Thyroid gland (tissue), 4 donors: Measurements from ENCODE around the gene MANF. TPM values are rescaled to one million over a fixed set of nuclear protein-coding genes. Genes with fewer than 3 reads are reported as not detected.

Source experiments
- DNase-seq, 2 donors: peaks; one replicate each; pipeline ENCODE4 v3.0.0-alpha.2; 2019
- H3K27ac ChIP-seq, 3 donors: fragments of 200-600 bp; sonication (generic); 1 replicate in 2 of 3; 2 replicates in 1 of 3; pipeline ENCODE4 v1.5.1; 2016 to 2019; ENCODE audit warnings: mild to moderate bottlenecking in 1 of 3, moderate library complexity in 1 of 3
- H3K27me3 ChIP-seq: fragments of 200-600 bp; sonication (generic); one replicate; pipeline ENCODE4 v1.5.1; 2019
- H3K36me3 ChIP-seq, 2 donors: fragments of 200-600 bp; sonication (generic); one replicate each; pipeline ENCODE4 v1.5.1; 2016 to 2019
- H3K4me1 ChIP-seq, 2 donors: fragments of 200-600 bp; sonication (generic); one replicate each; pipeline ENCODE4 v1.5.1; 2017 to 2019
- H3K4me3 ChIP-seq, 3 donors: fragments of 200-600 bp; sonication (generic); replicated peaks in 1 of 3; 1 replicate in 2 of 3; 2 replicates in 1 of 3; pipeline ENCODE4 v1.5.1; 2016; ENCODE audit warnings: mild to moderate bottlenecking in 1 of 3
- H3K9me3 ChIP-seq: fragments of 200-600 bp; sonication (generic); one replicate; pipeline ENCODE4 v1.5.1; 2017
- POLR2A ChIP-seq, 2 donors: fragments of 450-650 bp; IDR thresholded peaks; one replicate each; pipeline ENCODE4 v1.6.1; 2017; ENCODE audit warnings: antibody characterized with exemption in 2 of 2, mild to moderate bottlenecking in 2 of 2, moderate library complexity in 1 of 2
- WGBS, 2 donors: methylation state at CpG; one replicate each; pipeline ENCODE4 v1.1.5; 2017; 5-methylcytosine and 5-hydroxymethylcytosine counted together
- intact Hi-C: fragments of 100-400 bp; cut with DNase I; formaldehyde crosslinking; loops from one replicate; pipeline ENCODE4 v1.15.1; 2023
- total RNA-seq, 4 donors: library from RNA; depleted of rRNA; stranded (reverse); fragments of >200 nt; gene quantifications; one replicate each; pipeline ENCODE4 v1.2.3, GENCODE V29; 2016
- TF ChIP-seq, protein P1 (sequence below), 6 experiments: fragments of 200-600 bp in 3 of 6; fragments of 450-650 bp in 3 of 6; sonication (generic) in 3 of 6; IDR thresholded peaks; one replicate each; pipeline ENCODE4 v1.5.1; 2016 to 2019; ENCODE audit warnings: antibody characterized with exemption in 6 of 6, mild to moderate bottlenecking in 2 of 6, inconsistent platforms in 1 of 6, moderate library complexity in 1 of 6

Gene MANF
- total RNA-seq, 4 donors from 2014 or later: 79.7 to 312 (median 189) TPM

DNA sequence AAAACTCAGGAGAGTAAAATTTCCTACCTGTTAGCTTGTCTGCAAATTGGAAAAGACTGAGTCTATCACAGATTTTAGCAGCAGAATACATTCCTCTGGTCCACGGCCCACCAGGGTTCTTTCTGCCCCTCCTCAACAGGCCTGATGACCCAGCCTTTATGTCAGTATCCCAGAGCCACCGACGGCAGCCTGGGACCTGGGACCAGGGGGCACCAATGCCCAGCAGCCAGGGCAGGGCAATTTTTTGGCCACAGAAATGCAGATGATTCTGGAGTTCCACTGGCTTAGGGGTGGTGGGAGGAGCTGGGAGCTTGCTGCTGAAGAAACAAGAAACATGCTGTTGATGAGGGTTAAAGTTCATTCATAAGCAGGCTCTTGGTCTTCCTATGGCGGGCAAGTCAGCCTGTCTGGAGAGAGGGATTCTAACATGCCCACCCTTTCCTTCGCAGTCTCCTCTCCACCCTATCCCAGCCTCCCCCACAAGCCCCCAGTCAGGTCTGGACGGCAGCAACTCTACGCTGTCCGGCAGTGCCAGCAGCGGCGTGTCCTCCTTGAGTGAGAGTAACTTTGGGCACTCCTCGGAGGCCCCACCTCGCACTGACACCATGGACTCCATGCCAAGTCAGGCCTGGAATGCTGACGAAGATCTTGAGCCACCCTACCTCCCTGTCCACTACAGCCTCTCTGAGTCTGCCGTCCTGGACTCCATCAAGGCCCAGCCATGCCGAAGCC lies 4.3 kb upstream of the MANF start:
- no peaks in the 10 kb centered on the region for H3K36me3 ChIP-seq
- 90 to 95% methylated on average over 13 to 15 of the region's 15 CpGs for WGBS, 2 donors
- intact Hi-C loops: loop anchor here (5.0 to 10.0 kb wide), 2 partner anchors 594 to 763 kb away; partner anchors contain the start of genes ABHD14A, ABHD14B and MAPKAPK3
- no peaks in the 10 kb centered on the region for H3K27me3 ChIP-seq
- H3K4me3 ChIP-seq: no peak overlapping the region
- no peak overlapping the region for H3K27ac ChIP-seq
- H3K9me3 ChIP-seq: no peaks in the 10 kb centered on the region
- TF ChIP-seq, protein P1, sequence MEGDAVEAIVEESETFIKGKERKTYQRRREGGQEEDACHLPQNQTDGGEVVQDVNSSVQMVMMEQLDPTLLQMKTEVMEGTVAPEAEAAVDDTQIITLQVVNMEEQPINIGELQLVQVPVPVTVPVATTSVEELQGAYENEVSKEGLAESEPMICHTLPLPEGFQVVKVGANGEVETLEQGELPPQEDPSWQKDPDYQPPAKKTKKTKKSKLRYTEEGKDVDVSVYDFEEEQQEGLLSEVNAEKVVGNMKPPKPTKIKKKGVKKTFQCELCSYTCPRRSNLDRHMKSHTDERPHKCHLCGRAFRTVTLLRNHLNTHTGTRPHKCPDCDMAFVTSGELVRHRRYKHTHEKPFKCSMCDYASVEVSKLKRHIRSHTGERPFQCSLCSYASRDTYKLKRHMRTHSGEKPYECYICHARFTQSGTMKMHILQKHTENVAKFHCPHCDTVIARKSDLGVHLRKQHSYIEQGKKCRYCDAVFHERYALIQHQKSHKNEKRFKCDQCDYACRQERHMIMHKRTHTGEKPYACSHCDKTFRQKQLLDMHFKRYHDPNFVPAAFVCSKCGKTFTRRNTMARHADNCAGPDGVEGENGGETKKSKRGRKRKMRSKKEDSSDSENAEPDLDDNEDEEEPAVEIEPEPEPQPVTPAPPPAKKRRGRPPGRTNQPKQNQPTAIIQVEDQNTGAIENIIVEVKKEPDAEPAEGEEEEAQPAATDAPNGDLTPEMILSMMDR (IDR thresholded peaks at IDR 0.05): no peak
- no peak for TF ChIP-seq POLR2A (IDR thresholded peaks at IDR 0.05)
- no peak for DNase-seq
- peaks cover 0 to 10% of the 10 kb centered on the region in 2 donors for H3K4me1 ChIP-seq

GRCh38 chr3:51381333-51381705 lies 3.8 kb upstream of the MANF start:
- intact Hi-C loops: loop anchor here (5.0 to 10.0 kb wide), 2 partner anchors 593 to 764 kb away; partner anchors contain the start of genes ABHD14A, ABHD14B and MAPKAPK3
- Histone ChIP-seq H3K4me3 (no peak overlapping the region), H3K4me1 (peaks cover under 1 to 15% of the 10 kb centered on the region in 2 donors), H3K9me3 (no peaks in the 10 kb centered on the region), H3K27ac (no peak overlapping the region), H3K36me3 (no peaks in the 10 kb centered on the region), H3K27me3 (no peaks in the 10 kb centered on the region)
- TF ChIP-seq, protein P1 (IDR thresholded peaks at IDR 0.05): no peak
- no peak for TF ChIP-seq POLR2A (IDR thresholded peaks at IDR 0.05)
- WGBS, 2 donors: 90 to 96% methylated on average over 18 of the region's 18 CpGs
- no peak for DNase-seq

DNA sequence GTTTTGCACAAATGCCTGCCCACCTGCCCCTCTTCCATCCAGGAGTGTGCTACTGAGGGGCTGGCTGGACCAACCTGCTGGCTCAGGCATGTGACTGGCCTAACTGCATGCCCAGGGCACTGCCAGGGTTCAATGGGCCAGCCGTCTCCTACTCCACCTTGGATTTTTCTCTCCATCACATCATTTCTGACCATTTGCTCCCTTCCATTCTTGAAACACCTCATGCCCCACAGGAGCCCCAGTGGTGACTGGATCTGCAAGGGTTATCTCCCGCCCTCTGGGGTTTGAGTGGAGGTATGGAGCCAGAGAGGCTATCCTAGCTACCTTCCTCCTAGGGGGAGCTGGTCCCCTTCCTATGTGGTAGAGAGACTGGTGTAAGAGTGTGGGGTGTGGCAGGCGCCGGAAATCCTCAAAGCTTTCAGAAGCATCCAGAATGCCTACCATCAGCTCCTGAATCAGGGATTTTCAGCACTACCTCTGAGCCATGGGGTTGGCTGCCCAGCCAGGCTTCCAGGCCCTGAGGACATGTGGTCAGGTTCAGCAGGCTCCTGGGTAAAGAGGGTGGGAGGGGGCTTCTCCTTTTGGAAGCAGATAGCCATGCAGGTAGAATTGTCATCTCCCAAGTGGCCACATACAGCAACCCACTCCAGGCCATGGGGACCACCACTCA lies 2.9 kb upstream of the MANF start:
- Histone ChIP-seq H3K4me3 (no peak overlapping the region), H3K9me3 (no peaks in the 10 kb centered on the region), H3K27me3 (no peaks in the 10 kb centered on the region), H3K27ac (no peak overlapping the region), H3K4me1 (peaks cover 8 to 24% of the 10 kb centered on the region in 2 donors), H3K36me3 (peaks cover 0 to under 1% of the 10 kb centered on the region in 2 donors)
- TF ChIP-seq, protein P1 (IDR thresholded peaks at IDR 0.05): no peak
- no peak for TF ChIP-seq POLR2A (IDR thresholded peaks at IDR 0.05)
- intact Hi-C loops: loop anchor here (5.0 to 10.0 kb wide), 2 partner anchors 593 to 765 kb away; partner anchors contain the start of genes ABHD14A, ABHD14B and MAPKAPK3
- 94 to 100% methylated on average over 4 of the region's 4 CpGs for WGBS, 2 donors
- no peak for DNase-seq

GRCh38 chr3:51382947-51383578 lies 2.0 kb upstream of the MANF start:
- H3K4me3 ChIP-seq: no peak overlapping the region
- no peaks in the 10 kb centered on the region for H3K27me3 ChIP-seq
- no peak overlapping the region for H3K27ac ChIP-seq
- peaks cover 5 to 9% of the 10 kb centered on the region in 2 donors for H3K36me3 ChIP-seq
- H3K4me1 ChIP-seq: peaks cover 16 to 33% of the 10 kb centered on the region in 2 donors
- intact Hi-C loops: loop anchor here (5.0 to 10.0 kb wide), 2 partner anchors 592 to 766 kb away; partner anchors contain the start of genes ABHD14A, ABHD14B and MAPKAPK3
- DNase-seq: no peak
- no peaks in the 10 kb centered on the region for H3K9me3 ChIP-seq
- no peak for TF ChIP-seq POLR2A (IDR thresholded peaks at IDR 0.05)
- TF ChIP-seq, protein P1 (IDR thresholded peaks at IDR 0.05): no peak
- WGBS, 2 donors: 91 to 97% methylated on average over 3 of the region's 3 CpGs
